GM23338 (cell line): ENCODE measurements around the gene BFSP2. TPM values are rescaled to one million over a fixed set of nuclear protein-coding genes. Genes with fewer than 3 reads are reported as not detected.

ENCODE experiments used
- ATAC-seq: fragments of 200-7000 bp; cut with Tn5 transposase; 3 replicates; pipeline ENCODE4 v1.9.1; 2020
- DNase-seq: peaks from one replicate; pipeline ENCODE4 v3.0.0-alpha.2; 2015; ENCODE audit warnings: low spot score
- H2AFZ ChIP-seq: fragments of 200-600 bp; sonication (generic); 2 replicates; pipeline ENCODE4 v1.8.0; 2016; ENCODE audit warnings: antibody characterized with exemption, mild to moderate bottlenecking, moderate library complexity
- H3F3A ChIP-seq: fragments of 200-600 bp; sonication (generic); replicated peaks from 2 replicates; pipeline ENCODE4 v1.8.0; 2017; ENCODE audit warnings: antibody characterized with exemption, mixed run types, low read depth
- H3K27ac ChIP-seq: fragments of 200-600 bp; sonication (generic); 2 replicates; pipeline ENCODE4 v1.6.1; 2016; ENCODE audit warnings: low read depth
- H3K27me3 ChIP-seq: fragments of 200-600 bp; sonication (generic); 2 replicates; pipeline ENCODE4 v1.8.0; 2016; ENCODE audit warnings: mild to moderate bottlenecking, mixed run types, moderate library complexity; ENCODE audit not compliant: insufficient read depth
- H3K36me3 ChIP-seq: fragments of 200-600 bp; sonication (generic); 2 replicates; pipeline ENCODE4 v1.8.0; 2016; ENCODE audit warnings: mild to moderate bottlenecking; ENCODE audit not compliant: insufficient read depth
- H3K4me1 ChIP-seq: fragments of 200-600 bp; sonication (generic); 2 replicates; pipeline ENCODE4 v1.8.0; 2016; ENCODE audit warnings: mild to moderate bottlenecking, moderate library complexity; ENCODE audit not compliant: insufficient read depth
- H3K4me2 ChIP-seq: fragments of 200-600 bp; sonication (generic); 2 replicates; pipeline ENCODE4 v1.7.1; 2017; ENCODE audit warnings: mixed run types
- H3K4me3 ChIP-seq: fragments of 200-600 bp; sonication (generic); 2 replicates; pipeline ENCODE4 v1.6.1; 2016; ENCODE audit warnings: mixed run types
- H3K79me2 ChIP-seq: fragments of 200-600 bp; sonication (generic); replicated peaks from 2 replicates; pipeline ENCODE4 v1.8.0; 2017; ENCODE audit warnings: mild to moderate bottlenecking; ENCODE audit not compliant: insufficient read depth
- H3K9me2 ChIP-seq: fragments of 200-600 bp; sonication (generic); 2 replicates; pipeline ENCODE4 v1.8.0; 2017; ENCODE audit not compliant: insufficient read depth
- H4K20me1 ChIP-seq: fragments of 200-600 bp; sonication (generic); replicated peaks from 2 replicates; pipeline ENCODE4 v1.8.0; 2017; ENCODE audit warnings: mild to moderate bottlenecking; ENCODE audit not compliant: insufficient read depth
- H3K27ac Mint-ChIP-seq: 2 replicates; pipeline ENCODE4 v1.8.0; 2020; ENCODE audit warnings: inconsistent platforms, mild to moderate bottlenecking, moderate library complexity, mixed read lengths
- H3K27me3 Mint-ChIP-seq: 3 replicates; pipeline ENCODE4 v1.8.0; 2022; ENCODE audit warnings: low read depth, mild to moderate bottlenecking, moderate library complexity, mixed read lengths, inconsistent platforms; ENCODE audit not compliant: insufficient read depth, poor library complexity
- H3K36me3 Mint-ChIP-seq: 3 replicates; pipeline ENCODE4 v1.8.0; 2021; ENCODE audit warnings: low read depth, mild to moderate bottlenecking, inconsistent platforms, moderate library complexity, mixed read lengths
- H3K4me1 Mint-ChIP-seq: 3 replicates; pipeline ENCODE4 v1.8.0; 2020; ENCODE audit warnings: mild to moderate bottlenecking, inconsistent platforms, mixed read lengths
- H3K4me3 Mint-ChIP-seq: 3 replicates; pipeline ENCODE4 v1.8.0; 2021; ENCODE audit warnings: moderate library complexity, mild to moderate bottlenecking, inconsistent platforms, mixed read lengths
- H3K9me3 Mint-ChIP-seq: 3 replicates; pipeline ENCODE4 v1.8.0; 2020; ENCODE audit warnings: moderate library complexity, mild to moderate bottlenecking, inconsistent platforms, mixed read lengths
- CREB1 ChIP-seq: fragments of 250-450 bp; sonication (Bioruptor Pico); IDR thresholded peaks from 2 replicates; pipeline ENCODE4 v1.5.0; 2020; ENCODE audit warnings: low read depth, mild to moderate bottlenecking, moderate library complexity
- CTCF ChIP-seq, 2 experiments: fragments of 200-600 bp in 1 of 2; sonication (generic) in 1 of 2; conservative IDR thresholded peaks; 2 replicates each; pipeline versions ENCODE4 v1.5.1 to v1.6.1; 2016 to 2017; ENCODE audit warnings: antibody characterized with exemption in 2 of 2, low read depth in 2 of 2, mild to moderate bottlenecking in 2 of 2, moderate library complexity in 1 of 2
- EZH2 ChIP-seq: fragments of 200-600 bp; sonication (generic); IDR thresholded peaks from one replicate; pipeline ENCODE4 v1.8.0; 2017; ENCODE audit warnings: antibody characterized with exemption, mild to moderate bottlenecking, low read depth; ENCODE audit not compliant: unreplicated experiment
- EZH2phosphoT487 ChIP-seq: fragments of 200-600 bp; sonication (generic); IDR thresholded peaks from one replicate; pipeline ENCODE4 v1.8.1; 2018; ENCODE audit warnings: antibody characterized with exemption; ENCODE audit not compliant: unreplicated experiment
- JUNB ChIP-seq: IDR thresholded peaks from one replicate; pipeline ENCODE4 v1.6.1; 2016; ENCODE audit warnings: antibody characterized with exemption; ENCODE audit not compliant: unreplicated experiment
- NANOG ChIP-seq: IDR thresholded peaks from 2 replicates; pipeline ENCODE4 v1.6.1; 2016; ENCODE audit warnings: antibody characterized with exemption, borderline replicate concordance
- POLR2AphosphoS5 ChIP-seq: IDR thresholded peaks from 2 replicates; pipeline ENCODE4 v1.6.1; 2016; ENCODE audit warnings: antibody characterized with exemption, low read depth
- STAT1 ChIP-seq: IDR thresholded peaks from one replicate; pipeline ENCODE4 v1.6.1; 2016; ENCODE audit warnings: antibody characterized with exemption; ENCODE audit not compliant: unreplicated experiment
- ZNF114 ChIP-seq: fragments of 250-450 bp; sonication (Bioruptor Pico); IDR thresholded peaks from 2 replicates; pipeline ENCODE4 v1.5.0; 2020; ENCODE audit warnings: mild to moderate bottlenecking, moderate library complexity
- ZNF331 ChIP-seq: fragments of 250-450 bp; sonication (Bioruptor Pico); IDR thresholded peaks from 2 replicates; pipeline ENCODE4 v1.5.0; 2020; ENCODE audit warnings: low read depth, mild to moderate bottlenecking, moderate library complexity
- polyA plus RNA-seq: library from polyadenylated mRNA; unstranded; fragments of >200 nt; fragmentation: Nextera tagmentation; extraction: Ambion mirVana; gene quantifications from 2 replicates; pipeline ENCODE4 v1.2.1, GENCODE V29; 2016
- total RNA-seq: library from RNA; depleted of rRNA; stranded (reverse); fragments of >200 nt; shearing (Covaris generic); gene quantifications from 2 replicates; pipeline ENCODE4 v1.2.3, GENCODE V29; 2014
- TF ChIP-seq, protein P1 (sequence below): IDR thresholded peaks from one replicate; pipeline ENCODE4 v1.6.1; 2018; ENCODE audit warnings: antibody characterized with exemption; ENCODE audit not compliant: unreplicated experiment
- TF ChIP-seq, protein P2 (sequence below): fragments of 250-450 bp; sonication (Bioruptor Pico); IDR thresholded peaks from 2 replicates; pipeline ENCODE4 v1.5.0; 2020; ENCODE audit warnings: mild to moderate bottlenecking, moderate library complexity

The BFSP2 gene
- total and polyA plus RNA-seq, 2 experiments from 2014 or later = not detected

DNA sequence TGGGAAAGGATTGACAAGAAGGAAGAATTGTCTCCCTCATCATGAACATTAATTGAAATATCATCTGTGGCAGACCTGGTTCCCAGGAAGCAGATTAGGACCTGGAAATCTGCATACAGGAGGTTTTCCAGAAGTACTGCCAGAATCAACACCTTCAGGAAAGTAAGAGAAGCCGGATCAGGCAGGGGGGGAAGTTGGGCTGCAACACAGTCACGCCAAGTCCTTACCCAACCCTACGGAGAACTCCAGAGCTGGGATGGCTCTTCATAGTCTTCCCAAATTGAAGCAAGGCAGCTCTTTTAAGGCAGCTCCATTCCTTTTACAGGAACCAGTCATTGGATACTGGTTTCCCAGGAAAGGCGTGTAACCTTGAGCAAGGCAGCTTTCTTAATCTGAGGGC, 35.2 kb upstream of the BFSP2 start:
- ATAC-seq (no peak), DNase-seq (no peak)
- Histone ChIP-seq H3K36me3 (no peaks in the 10 kb centered on the region), H3K27ac (no peak overlapping the region), H3K4me2 (no peak overlapping the region), H4K20me1 (no peaks in the 10 kb centered on the region), H3K4me1 (no peaks in the 10 kb centered on the region), H3K27me3 (no peaks in the 10 kb centered on the region), H3F3A (no peaks in the 10 kb centered on the region), H3K9me2 (no peaks in the 10 kb centered on the region), H2AFZ (no peak overlapping the region), H3K4me3 (no peak overlapping the region), H3K79me2 (no peaks in the 10 kb centered on the region)
- no peak overlapping the region for H3K4me3 Mint-ChIP-seq
- H3K36me3 Mint-ChIP-seq = no peaks in the 10 kb centered on the region
- H3K9me3 Mint-ChIP-seq = no peaks in the 10 kb centered on the region
- H3K4me1 Mint-ChIP-seq = peaks cover 13% of the 10 kb centered on the region; the same call in 2 of the 3 replicates
- H3K27ac Mint-ChIP-seq = no peak overlapping the region
- no peak for TF ChIP-seq NANOG
- TF ChIP-seq ZNF331 (CRISPR knock-in tag) = no peak
- TF ChIP-seq POLR2AphosphoS5 = no peak
- TF ChIP-seq, protein P1, sequence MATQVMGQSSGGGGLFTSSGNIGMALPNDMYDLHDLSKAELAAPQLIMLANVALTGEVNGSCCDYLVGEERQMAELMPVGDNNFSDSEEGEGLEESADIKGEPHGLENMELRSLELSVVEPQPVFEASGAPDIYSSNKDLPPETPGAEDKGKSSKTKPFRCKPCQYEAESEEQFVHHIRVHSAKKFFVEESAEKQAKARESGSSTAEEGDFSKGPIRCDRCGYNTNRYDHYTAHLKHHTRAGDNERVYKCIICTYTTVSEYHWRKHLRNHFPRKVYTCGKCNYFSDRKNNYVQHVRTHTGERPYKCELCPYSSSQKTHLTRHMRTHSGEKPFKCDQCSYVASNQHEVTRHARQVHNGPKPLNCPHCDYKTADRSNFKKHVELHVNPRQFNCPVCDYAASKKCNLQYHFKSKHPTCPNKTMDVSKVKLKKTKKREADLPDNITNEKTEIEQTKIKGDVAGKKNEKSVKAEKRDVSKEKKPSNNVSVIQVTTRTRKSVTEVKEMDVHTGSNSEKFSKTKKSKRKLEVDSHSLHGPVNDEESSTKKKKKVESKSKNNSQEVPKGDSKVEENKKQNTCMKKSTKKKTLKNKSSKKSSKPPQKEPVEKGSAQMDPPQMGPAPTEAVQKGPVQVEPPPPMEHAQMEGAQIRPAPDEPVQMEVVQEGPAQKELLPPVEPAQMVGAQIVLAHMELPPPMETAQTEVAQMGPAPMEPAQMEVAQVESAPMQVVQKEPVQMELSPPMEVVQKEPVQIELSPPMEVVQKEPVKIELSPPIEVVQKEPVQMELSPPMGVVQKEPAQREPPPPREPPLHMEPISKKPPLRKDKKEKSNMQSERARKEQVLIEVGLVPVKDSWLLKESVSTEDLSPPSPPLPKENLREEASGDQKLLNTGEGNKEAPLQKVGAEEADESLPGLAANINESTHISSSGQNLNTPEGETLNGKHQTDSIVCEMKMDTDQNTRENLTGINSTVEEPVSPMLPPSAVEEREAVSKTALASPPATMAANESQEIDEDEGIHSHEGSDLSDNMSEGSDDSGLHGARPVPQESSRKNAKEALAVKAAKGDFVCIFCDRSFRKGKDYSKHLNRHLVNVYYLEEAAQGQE = no peak
- no peak for TF ChIP-seq EZH2phosphoT487
- TF ChIP-seq ZNF114 (CRISPR knock-in tag) = no peak
- TF ChIP-seq CREB1 (CRISPR knock-in tag) = no peak
- TF ChIP-seq STAT1 = no peak
- H3K27me3 Mint-ChIP-seq = no peaks in the 10 kb centered on the region

DNA sequence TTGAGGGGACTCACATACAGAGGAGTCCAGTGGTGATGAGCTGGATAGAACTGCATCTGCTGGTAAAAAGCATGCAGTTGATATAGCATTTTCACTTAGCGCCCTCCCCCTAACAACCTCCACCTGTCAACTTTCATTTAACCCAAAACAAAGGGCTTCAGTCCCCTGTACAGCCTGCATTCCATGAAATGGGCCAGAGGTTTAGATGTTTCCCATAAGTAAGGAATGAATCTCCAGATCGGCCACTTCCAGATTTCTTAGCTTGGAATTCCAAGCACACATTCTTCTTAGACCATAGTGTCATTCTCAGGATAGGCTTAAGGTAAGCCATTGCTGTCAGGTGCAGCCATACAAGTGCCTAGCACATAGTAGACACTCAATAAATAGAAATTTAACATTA, 32.9 kb upstream of the BFSP2 start:
- no peak overlapping the region for H3K27ac ChIP-seq
- H3K4me3 ChIP-seq = no peak overlapping the region
- Mint-ChIP-seq H3K36me3 (no peaks in the 10 kb centered on the region), H3K9me3 (no peaks in the 10 kb centered on the region), H3K27ac (no peak overlapping the region), H3K4me3 (no peak overlapping the region), H3K27me3 (no peaks in the 10 kb centered on the region), H3K4me1 (peaks cover 12% of the 10 kb centered on the region; the same call in 2 of the 3 replicates)
- H3K79me2 ChIP-seq = no peaks in the 10 kb centered on the region
- no peaks in the 10 kb centered on the region for H3K27me3 ChIP-seq
- H3F3A ChIP-seq = no peaks in the 10 kb centered on the region
- H3K4me1 ChIP-seq = no peaks in the 10 kb centered on the region
- DNase-seq = no peak
- no peaks in the 10 kb centered on the region for H4K20me1 ChIP-seq
- H2AFZ ChIP-seq = no peak overlapping the region
- no peak overlapping the region for H3K4me2 ChIP-seq
- no peaks in the 10 kb centered on the region for H3K9me2 ChIP-seq
- ATAC-seq = no peak
- H3K36me3 ChIP-seq = no peaks in the 10 kb centered on the region
- TF ChIP-seq JUNB (no peak), EZH2phosphoT487 (no peak), STAT1 (no peak), EZH2 (no peak), ZNF114 (CRISPR knock-in tag) (no peak), CTCF (conservative IDR thresholded peaks at IDR 0.05; ENCODE audit: low read depth in 2 of 2) (no peak), ZNF331 (CRISPR knock-in tag) (no peak)
- TF ChIP-seq, protein P2, sequence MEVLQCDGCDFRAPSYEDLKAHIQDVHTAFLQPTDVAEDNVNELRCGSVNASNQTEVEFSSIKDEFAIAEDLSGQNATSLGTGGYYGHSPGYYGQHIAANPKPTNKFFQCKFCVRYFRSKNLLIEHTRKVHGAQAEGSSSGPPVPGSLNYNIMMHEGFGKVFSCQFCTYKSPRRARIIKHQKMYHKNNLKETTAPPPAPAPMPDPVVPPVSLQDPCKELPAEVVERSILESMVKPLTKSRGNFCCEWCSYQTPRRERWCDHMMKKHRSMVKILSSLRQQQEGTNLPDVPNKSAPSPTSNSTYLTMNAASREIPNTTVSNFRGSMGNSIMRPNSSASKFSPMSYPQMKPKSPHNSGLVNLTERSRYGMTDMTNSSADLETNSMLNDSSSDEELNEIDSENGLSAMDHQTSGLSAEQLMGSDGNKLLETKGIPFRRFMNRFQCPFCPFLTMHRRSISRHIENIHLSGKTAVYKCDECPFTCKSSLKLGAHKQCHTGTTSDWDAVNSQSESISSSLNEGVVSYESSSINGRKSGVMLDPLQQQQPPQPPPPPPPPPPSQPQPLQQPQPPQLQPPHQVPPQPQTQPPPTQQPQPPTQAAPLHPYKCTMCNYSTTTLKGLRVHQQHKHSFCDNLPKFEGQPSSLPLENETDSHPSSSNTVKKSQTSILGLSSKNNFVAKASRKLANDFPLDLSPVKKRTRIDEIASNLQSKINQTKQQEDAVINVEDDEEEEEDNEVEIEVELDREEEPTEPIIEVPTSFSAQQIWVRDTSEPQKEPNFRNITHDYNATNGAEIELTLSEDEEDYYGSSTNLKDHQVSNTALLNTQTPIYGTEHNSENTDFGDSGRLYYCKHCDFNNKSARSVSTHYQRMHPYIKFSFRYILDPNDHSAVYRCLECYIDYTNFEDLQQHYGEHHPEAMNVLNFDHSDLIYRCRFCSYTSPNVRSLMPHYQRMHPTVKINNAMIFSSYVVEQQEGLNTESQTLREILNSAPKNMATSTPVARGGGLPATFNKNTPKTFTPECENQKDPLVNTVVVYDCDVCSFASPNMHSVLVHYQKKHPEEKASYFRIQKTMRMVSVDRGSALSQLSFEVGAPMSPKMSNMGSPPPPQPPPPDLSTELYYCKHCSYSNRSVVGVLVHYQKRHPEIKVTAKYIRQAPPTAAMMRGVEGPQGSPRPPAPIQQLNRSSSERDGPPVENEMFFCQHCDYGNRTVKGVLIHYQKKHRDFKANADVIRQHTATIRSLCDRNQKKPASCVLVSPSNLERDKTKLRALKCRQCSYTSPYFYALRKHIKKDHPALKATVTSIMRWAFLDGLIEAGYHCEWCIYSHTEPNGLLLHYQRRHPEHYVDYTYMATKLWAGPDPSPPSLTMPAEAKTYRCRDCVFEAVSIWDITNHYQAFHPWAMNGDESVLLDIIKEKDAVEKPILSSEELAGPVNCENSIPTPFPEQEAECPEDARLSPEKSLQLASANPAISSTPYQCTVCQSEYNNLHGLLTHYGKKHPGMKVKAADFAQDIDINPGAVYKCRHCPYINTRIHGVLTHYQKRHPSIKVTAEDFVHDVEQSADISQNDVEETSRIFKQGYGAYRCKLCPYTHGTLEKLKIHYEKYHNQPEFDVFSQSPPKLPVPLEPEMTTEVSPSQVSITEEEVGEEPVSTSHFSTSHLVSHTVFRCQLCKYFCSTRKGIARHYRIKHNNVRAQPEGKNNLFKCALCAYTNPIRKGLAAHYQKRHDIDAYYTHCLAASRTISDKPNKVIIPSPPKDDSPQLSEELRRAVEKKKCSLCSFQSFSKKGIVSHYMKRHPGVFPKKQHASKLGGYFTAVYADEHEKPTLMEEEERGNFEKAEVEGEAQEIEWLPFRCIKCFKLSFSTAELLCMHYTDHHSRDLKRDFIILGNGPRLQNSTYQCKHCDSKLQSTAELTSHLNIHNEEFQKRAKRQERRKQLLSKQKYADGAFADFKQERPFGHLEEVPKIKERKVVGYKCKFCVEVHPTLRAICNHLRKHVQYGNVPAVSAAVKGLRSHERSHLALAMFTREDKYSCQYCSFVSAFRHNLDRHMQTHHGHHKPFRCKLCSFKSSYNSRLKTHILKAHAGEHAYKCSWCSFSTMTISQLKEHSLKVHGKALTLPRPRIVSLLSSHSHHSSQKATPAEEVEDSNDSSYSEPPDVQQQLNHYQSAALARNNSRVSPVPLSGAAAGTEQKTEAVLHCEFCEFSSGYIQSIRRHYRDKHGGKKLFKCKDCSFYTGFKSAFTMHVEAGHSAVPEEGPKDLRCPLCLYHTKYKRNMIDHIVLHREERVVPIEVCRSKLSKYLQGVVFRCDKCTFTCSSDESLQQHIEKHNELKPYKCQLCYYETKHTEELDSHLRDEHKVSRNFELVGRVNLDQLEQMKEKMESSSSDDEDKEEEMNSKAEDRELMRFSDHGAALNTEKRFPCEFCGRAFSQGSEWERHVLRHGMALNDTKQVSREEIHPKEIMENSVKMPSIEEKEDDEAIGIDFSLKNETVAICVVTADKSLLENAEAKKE = no peak
